GM19328 (cell line): ENCODE results near the gene GRM6.

ENCODE experiments used
- ATAC-seq: cut with Tn5 transposase; IDR thresholded peaks from one replicate; pipeline ENCODE4 v1.9.1; 2021; ENCODE audit warnings: mild to moderate bottlenecking, moderate library complexity; ENCODE audit not compliant: unreplicated experiment

Gene GRM6

GRCh38 chr5:178994580-178995340 is at the start of gene GRM6:
Gene GRM6, minus strand, starts transcription at chr5:178995320. Its CDS starts 376 bp downstream, at chr5:178994944.
- no peak for ATAC-seq

DNA sequence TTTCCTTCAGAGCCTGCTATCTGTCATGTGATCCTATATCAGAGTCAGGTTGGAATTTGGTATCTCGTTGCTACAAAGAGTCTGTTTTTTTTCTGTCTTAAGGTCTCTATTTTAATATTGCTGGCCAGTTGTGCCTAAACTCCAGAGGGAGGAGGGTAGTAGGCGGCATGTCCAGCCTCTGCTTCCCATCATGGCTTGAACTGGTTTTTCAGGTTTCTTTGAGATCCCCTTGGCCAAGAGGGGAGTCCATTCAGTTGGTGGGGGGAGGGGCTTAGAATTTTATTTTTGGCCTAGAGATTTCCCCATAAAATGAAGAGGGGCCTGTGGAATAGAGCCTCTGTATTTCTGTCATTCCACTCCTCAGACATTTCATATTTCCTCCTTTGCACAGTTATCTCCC is 49.6 kb upstream of the GRM6 start:
- no peak for ATAC-seq

- no peak for ATAC-seq
Measured at GRCh38 chr5:179033004-179033580, 38.0 kb upstream of the GRM6 start.

GRCh38 chr5:179023528-179024189 is 28.5 kb upstream of the GRM6 start, which contains the start of gene ZNF879:
Gene ZNF879, plus strand, starts transcription at chr5:179023804. Its CDS starts 1,201 bp downstream, at chr5:179025005.
- ATAC-seq: peak; percentile 92

DNA sequence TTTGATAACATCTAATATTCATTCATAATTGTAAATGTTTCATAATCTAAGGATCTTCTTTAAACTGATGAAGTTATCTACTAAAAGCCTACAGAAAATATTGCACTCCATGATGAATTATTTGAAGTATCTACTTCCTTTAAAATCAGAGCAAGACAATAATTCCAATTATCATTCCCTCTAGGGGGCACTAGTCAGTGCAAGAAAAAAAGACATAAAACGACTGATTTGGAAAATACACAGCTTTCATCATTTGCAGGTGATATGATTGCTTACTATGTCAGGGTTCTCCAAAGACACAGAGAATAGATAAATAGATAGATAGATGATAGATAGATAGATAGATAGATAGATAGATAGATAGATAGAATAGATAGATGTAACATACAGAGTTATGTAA is 13.5 kb upstream of the GRM6 start:
- ATAC-seq: no peak

DNA sequence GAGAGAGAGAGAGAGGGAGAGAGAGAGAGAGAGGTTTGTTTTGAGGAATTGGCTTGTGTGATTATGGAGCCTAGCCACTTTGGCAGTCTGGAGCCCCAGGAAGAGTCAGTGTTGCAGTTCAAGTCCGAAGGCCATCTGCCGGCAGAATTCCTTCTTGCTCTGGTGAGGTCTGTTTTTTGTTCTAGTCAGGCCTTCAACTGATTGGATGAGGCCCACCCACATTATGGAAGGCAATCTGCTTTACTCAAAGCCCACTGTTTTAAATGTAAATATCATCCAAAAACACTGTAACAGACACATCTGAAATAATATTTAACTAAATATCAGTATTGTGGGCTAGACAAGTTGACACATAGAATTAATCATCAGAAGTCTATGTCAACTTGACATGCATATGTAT is 11.4 kb upstream of the GRM6 start:
- ATAC-seq: no peak

- ATAC-seq: no peak
Measured at GRCh38 chr5:178998441-178998840, 3.3 kb upstream of the GRM6 start.

DNA sequence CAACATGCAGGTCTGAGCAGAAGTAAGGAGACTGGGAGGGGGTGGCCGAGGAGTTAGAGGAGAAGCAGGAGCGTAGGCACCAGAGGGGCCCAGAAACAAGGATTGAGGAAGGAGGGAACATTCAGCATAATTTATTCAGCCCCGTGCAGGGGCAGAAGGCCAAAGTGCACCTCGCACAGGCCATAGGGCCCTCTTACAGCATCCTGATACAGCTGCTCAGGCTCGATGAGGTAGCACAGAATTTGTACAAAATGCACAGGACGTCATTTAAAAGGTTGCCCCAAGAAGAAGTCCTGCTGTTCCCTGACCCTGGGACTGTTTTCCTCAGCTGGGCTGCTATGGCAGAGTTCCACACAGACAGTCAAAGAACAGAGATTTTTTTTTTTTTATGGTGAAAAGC is 2.1 kb upstream of the GRM6 start:
- ATAC-seq: no peak

- ATAC-seq: no peak
Measured at GRCh38 chr5:178996156-178996555, 1.0 kb upstream of the GRM6 start.

DNA sequence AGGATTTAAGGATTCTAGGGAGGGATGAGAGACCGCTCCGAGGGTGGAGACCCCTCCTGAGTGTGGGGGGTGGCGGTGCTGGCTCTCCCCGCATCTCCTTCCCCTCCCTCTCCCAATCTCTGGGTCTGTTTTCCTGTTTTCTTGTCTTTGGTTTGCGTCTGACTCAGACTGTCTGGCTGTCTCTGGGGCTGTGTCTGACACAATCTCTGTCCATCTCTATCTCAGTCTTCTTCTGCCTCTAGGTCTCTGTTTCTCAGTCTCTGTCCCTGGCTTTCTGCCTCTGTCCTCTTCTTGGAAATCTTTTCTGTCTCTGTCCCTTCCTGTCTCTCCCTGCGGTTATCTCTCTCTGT is 196 bp upstream of the GRM6 start:
- ATAC-seq: no peak

DNA sequence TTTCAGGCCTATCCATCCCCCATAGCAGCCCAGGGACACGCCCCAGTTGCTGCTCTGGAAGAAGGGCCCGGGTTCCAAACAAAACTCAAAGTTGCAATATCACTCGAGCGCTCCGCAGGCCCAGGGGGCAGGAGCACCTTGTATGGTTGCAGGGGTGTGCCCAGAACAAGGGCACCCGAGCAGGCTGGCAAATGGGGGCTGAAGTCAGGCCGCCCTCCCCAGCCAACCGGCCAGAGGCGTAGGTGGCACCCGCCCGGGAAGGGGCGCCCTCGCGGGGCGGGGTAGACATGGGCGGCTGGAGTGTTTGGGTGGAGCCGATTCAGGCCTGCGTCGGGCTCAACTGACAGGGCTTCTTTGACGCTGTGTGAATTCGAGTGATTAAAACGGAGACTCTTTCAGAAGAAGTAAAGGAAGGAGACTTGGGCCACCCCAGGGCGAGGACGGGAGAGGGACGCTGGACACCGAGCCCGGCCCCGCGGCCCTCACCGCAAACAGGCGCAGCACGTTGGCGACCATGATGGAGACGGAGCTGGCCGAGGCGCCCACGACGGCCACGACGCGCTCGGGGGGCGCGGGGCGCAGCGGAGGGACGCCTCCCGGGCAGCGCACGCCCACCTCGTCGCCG is 1.1 kb downstream of the GRM6 start:
- no peak for ATAC-seq

GRCh38 chr5:178993236-178993765 is 1.8 kb downstream of the GRM6 start:
- ATAC-seq: no peak

DNA sequence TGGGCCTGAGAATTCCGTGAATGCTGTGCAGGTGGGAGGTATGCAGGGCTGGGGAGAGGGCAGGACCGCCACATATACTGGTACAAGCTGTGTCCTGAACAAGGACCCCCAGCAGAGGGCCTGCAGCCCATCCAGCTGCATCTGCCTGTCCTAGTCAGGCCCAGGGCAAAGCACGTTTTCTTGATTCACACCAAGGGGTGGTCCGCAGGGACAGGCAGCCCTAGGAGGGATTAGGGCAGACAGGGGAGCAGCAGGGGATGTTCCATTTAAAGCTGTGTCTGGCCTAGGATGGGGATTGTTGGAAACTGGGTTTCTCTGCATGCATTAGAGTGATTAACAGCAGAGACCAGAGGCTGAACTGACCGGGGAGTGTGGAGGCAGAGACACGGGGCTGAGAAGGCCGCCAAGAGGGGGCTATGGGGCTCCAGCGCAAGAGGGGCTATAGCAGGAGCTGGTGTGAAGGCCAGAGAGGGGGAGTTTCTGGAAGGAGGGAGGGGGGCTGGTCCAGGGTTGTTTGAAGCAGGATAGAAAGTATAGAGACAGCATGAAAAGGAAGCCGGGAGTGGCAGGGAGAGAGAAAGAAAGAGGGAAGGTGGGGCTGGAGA is 2.7 kb downstream of the GRM6 start:
- ATAC-seq: no peak

DNA sequence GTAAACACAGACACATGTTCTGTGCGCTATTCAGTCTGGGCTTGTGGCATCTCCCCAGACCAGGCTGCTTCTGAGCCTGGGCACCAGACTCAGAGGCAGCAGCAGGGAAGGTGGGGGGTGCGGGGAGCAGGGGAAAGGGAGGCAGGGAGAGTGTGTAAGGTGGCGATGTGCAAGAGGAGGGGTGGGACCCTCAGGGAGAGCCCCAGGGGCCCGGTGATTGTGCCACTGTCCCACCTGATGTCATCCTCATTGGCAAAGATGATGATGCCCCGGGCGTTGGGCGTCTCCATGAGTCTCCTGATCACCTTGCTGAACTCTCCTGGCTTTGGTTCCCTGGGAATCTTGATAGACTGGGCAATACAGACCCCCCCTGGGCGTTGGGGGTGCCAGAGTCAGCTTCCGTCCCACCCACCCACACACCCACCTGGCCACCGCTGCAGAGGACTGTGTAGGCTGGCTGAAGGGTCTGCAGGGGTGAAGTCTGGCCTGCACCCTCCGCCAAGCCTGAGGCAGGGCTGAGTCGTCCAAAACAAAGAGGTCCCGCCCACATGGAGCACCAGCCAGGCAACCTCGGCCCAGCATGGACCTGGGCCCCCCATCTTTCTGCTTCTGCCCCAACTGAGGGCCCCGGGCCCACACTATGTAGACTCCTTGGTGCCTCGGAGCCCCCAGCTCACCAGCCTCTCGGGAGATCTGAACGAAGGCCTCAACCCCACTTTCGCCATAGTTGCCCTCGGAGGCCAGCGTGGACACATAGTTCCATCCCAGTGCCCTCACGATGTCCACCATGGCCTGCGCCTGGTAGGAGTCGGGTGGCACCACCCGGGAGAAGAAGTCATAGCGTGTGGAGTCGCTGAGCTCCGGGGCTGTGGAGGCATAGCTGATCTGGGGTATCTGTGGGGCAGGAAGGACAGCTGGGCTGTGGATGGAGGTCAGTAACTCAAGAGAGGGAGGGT is 3.7 kb downstream of the GRM6 start:
- no peak for ATAC-seq

DNA sequence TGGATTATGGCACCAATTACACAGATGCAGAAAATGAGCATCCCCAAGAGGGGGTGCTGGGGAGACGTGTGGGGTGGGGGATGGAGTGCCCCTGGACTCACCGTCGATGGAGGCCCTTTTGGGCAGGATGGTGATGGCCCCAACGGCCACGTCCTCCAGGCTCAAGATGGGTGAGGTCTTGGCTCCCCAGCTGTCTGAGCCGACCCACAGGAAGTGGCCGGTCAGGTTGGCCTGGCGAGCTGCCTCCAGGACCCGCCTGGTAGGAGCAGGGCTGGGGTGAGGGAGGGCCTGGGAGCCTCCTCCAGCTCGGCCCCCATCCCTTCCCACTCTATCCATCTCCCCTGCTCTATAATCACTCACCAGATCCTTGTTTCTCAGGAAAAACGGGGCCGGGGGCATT is 4.6 kb downstream of the GRM6 start:
- ATAC-seq: no peak

DNA sequence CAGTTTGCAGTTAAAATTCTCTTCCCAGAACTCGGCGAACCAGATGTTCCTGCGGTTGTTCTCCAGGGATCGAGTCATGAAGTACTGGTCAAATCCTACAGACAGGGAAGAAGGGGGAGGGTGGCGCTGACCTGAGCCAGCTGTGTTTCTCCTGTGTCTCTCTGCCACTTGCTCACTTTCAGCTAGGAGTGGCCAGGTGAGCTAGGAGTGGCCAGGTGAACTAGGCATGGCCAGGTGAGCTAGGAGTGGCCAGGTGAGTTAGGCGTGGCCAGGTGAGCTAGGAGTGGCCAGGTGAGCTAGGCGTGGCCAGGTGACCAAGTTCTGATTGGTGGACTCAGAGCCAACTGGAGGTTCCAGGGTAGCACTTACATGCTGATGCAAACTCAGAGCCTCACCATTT is 5.8 kb downstream of the GRM6 start:
- no peak for ATAC-seq

- no peak for ATAC-seq
Measured at GRCh38 chr5:178988436-178989220, 6.5 kb downstream of the GRM6 start.

- no peak for ATAC-seq
Measured at GRCh38 chr5:178986326-178986960, 8.7 kb downstream of the GRM6 start.
